Measurements from ENCODE around the gene ECD.
"Not testable (repeated sequence)": the region's sequence is repeated elsewhere in the genome, so short reads cannot be mapped to it uniquely, and the experiment has no call there.

ECD gene

DNA sequence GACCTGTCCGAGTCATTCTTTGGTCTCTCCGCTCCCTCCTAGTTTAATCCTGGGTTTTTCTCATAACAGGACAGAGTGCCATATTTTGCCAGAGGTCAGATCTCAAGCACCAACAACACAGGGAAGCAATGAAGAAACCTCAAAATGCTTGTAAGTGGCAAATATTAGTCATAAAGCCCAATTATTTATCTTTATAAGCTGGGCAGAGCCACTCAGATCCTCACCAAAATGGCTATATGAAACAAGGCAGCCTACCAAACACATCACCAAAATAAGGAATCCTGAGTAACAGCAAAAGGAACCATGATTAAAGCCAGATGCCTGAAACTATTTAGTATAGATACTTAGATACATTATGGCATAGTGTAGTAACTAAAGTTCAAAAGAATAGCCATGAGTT lies 4.7 kb downstream of the ECD start:
- H3K4me3 ChIP-seq (ENCODE audit: control insufficient read depth, low read depth, low read length), result no peak overlapping the region
- no peak for DNase-seq (ENCODE audit: low read depth)
- TF ChIP-seq, protein P1, sequence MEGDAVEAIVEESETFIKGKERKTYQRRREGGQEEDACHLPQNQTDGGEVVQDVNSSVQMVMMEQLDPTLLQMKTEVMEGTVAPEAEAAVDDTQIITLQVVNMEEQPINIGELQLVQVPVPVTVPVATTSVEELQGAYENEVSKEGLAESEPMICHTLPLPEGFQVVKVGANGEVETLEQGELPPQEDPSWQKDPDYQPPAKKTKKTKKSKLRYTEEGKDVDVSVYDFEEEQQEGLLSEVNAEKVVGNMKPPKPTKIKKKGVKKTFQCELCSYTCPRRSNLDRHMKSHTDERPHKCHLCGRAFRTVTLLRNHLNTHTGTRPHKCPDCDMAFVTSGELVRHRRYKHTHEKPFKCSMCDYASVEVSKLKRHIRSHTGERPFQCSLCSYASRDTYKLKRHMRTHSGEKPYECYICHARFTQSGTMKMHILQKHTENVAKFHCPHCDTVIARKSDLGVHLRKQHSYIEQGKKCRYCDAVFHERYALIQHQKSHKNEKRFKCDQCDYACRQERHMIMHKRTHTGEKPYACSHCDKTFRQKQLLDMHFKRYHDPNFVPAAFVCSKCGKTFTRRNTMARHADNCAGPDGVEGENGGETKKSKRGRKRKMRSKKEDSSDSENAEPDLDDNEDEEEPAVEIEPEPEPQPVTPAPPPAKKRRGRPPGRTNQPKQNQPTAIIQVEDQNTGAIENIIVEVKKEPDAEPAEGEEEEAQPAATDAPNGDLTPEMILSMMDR (IDR thresholded peaks at IDR 0.05; ENCODE audit: control insufficient read depth, insufficient read depth, low read depth, low read length, missing control alignments), result no peak

DNA sequence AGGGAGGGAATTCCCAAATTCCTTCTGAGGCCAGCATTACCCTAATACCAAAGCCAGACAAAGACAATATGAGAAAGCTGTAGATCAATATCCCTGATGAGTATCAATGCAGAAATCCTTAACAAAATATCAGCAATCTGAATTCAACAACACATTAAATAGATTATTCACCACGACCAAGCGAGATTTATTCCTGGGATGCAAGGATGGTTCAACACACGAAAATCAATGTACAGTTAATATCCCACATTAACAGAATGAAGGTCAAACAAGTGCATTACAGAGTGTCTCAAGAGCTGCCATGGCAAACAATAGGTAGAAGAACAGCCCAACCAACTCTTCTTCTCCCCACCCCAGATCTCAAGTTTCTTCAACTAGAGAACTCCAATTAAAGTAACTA lies 6.1 kb downstream of the ECD start:
- no peak for DNase-seq (ENCODE audit: low read depth)
- H3K4me3 ChIP-seq (ENCODE audit: control insufficient read depth, low read depth, low read length), result no peak overlapping the region
- TF ChIP-seq, protein P1 (IDR thresholded peaks at IDR 0.05; ENCODE audit: control insufficient read depth, insufficient read depth, low read depth, low read length, missing control alignments), result no peak

DNA sequence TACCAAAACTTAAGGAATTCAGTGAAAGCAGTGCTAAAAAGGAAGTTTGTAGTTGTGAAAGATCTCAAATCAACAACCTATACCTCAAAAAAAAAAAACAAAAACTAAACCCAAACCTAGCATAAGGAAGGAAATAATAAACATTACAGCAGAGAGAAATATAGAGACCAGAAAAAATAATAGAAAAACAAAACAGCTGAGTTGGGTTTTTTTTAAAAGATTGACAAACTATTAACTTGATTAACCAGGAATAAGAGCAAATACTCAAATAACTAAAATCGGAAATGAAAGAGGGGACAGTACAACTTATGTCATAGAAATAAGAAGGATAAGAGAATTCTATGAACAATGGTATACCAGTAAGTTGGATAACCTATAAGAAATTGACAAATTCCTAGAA lies 6.7 kb downstream of the ECD start:
- TF ChIP-seq, protein P1 (IDR thresholded peaks at IDR 0.05; ENCODE audit: control insufficient read depth, insufficient read depth, low read depth, low read length, missing control alignments), result no peak
- no peak overlapping the region for H3K4me3 ChIP-seq (ENCODE audit: control insufficient read depth, low read depth, low read length)
- DNase-seq (ENCODE audit: low read depth), result no peak

DNA sequence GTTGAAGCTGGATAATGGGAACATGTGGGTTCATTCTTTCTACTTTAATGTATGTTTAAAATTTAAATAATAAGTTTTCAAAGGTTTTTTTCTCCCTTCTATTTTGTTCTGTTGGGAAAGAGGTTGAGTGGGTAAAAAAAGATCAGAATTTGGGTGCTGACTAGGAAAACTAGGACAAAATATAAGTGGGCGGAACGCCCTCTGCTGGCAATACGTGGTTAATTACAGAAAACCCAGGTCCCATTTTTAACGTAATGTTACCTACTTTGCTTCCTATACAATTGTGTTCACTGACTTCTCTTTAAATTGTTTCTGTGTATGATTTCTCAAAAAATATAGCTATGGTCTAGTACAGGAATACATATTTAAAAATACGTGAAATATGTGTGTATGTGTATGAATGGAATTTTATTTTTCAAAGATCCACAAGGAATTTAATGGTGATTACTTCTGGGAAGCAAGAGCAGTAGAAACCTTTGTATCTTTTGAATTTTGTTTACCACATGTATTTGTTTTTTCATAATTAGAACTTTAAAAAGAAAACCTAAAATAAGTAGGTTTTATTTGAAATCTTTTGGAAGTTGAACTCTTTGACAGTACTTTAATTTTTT lies 8.7 kb downstream of the ECD start:
- no peak overlapping the region for H3K4me3 ChIP-seq (ENCODE audit: control insufficient read depth, low read depth, low read length)
- TF ChIP-seq, protein P1 (IDR thresholded peaks at IDR 0.05; ENCODE audit: control insufficient read depth, insufficient read depth, low read depth, low read length, missing control alignments), result peak; percentile 63
- no peak for DNase-seq (ENCODE audit: low read depth)

DNA sequence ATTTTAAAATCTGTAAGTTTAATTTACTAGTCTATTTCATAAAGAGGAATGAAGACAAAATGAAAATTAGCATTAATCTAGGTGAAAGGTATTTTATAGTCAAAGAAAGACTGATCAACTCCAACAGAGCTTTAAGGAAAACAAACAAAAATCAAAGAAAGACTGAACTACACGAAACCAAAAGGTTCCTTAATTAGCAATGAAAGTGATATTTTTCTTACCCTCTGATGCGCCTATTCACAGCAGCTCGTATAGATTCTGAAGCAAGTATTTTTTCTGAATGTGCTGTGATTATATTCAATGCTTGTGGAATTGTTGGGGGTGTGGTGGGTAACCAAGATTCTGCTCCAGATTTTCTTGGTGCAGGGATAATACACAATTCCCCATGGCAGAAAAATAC lies 11.8 kb downstream of the ECD start:
- TF ChIP-seq, protein P1 (IDR thresholded peaks at IDR 0.05; ENCODE audit: control insufficient read depth, insufficient read depth, low read depth, low read length, missing control alignments), result no peak
- DNase-seq (ENCODE audit: low read depth), result no peak
- no peak overlapping the region for H3K4me3 ChIP-seq (ENCODE audit: control insufficient read depth, low read depth, low read length)

DNA sequence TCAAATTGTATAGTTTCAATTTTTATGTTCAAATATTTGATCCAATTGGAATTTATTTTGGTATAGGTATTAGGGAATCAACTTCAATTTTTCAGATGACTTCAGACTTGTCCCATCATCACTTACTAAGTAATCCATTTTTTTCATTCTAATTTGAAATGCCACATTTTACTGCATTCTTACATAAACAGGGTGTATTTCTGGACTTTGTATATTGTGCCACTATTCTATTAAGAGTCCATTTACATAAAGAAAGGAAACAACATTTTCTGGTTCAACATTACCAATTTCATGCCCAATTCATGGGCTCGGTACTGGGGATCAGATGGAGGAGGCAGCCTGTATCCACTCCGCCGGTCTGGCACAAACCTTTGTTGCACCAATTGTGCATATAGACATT lies 15.8 kb downstream of the ECD start:
- TF ChIP-seq, protein P1 (IDR thresholded peaks at IDR 0.05; ENCODE audit: control insufficient read depth, insufficient read depth, low read depth, low read length, missing control alignments), result no peak

DNA sequence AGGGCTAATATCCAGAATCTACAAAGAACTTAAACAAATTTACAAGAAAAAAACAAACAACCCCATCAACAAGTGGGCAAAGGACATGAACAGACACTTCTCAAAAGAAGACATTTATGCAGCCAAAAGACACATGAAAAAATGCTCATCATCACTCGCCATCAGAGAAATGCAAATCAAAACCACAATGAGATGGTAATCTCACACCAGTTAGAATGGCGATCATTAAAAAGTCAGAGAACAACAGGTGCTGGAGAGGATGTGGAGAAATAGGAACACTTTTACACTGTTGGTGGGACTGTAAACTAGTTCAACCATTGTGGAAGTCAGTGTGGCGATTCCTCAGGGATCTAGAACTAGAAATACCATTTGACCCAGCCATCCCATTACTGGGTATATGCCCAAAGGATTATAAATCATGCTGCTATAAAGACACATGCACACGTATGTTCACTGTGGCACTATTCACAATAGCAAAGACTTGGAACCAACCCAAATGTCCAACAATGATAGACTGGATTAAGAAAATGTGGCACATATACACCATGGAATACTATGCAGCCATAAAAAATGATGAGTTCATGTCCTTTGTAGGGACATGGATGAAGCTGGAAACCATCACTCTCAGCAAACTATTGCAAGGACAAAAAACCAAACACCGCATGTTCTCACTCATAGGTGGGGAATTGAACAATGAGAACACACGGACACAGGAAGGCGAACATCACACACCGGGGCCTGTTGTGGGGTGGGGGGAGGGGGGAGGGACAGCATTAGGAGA lies 17.0 kb downstream of the ECD start:
- DNase-seq (ENCODE audit: low read depth); H3K4me3 ChIP-seq (ENCODE audit: control insufficient read depth, low read depth, low read length): not testable (repeated sequence)

More for the DNA sequence above, 15.8 kb downstream of the ECD start:
- DNase-seq (ENCODE audit: low read depth), result no peak
- H3K4me3 ChIP-seq (ENCODE audit: control insufficient read depth, low read depth, low read length), result no peak overlapping the region

Data from AG09309 (cell line).